Testis (tissue), 3 donors: ENCODE data around the gene COPG2. TPM values are rescaled to one million over a fixed set of nuclear protein-coding genes. Genes with fewer than 3 reads are reported as not detected.
A peak's percentile ranks its signal among the peaks of the same experiment; 100 is the strongest.

ENCODE experiments used
- DNase-seq: peaks from one replicate; pipeline ENCODE4 v3.0.0-alpha.2; 2019
- H3K27ac ChIP-seq, 2 donors: fragments of 200-600 bp; sonication (generic); one replicate each; pipeline ENCODE4 v1.5.1; 2019
- H3K27me3 ChIP-seq: fragments of 200-600 bp; sonication (generic); one replicate; pipeline ENCODE4 v1.5.1; 2019
- H3K36me3 ChIP-seq: fragments of 200-600 bp; sonication (generic); one replicate; pipeline ENCODE4 v1.5.1; 2017; ENCODE audit warnings: low read depth; ENCODE audit errors: missing control alignments
- H3K4me1 ChIP-seq: fragments of 200-600 bp; sonication (generic); one replicate; pipeline ENCODE4 v1.5.1; 2019
- H3K4me3 ChIP-seq, 2 donors: fragments of 200-600 bp; sonication (generic); one replicate each; pipeline ENCODE4 v1.5.1; 2017 to 2019
- H3K9me3 ChIP-seq: fragments of 200-600 bp; sonication (generic); one replicate; pipeline ENCODE4 v1.5.1; 2017
- CTCF ChIP-seq, 3 experiments: fragments of 450-650 bp in 2 of 3; fragments of 200-600 bp in 1 of 3; sonication (generic) in 1 of 3; IDR thresholded peaks; one replicate each; pipeline ENCODE4 v1.5.1; 2016 to 2019; ENCODE audit warnings: antibody characterized with exemption in 3 of 3, mild to moderate bottlenecking in 2 of 3, moderate library complexity in 1 of 3
- POLR2A ChIP-seq: fragments of 450-650 bp; IDR thresholded peaks from one replicate; pipeline ENCODE4 v1.6.1; 2017; ENCODE audit warnings: antibody characterized with exemption, mild to moderate bottlenecking, moderate library complexity
- WGBS, 2 donors: methylation state at CpG; one replicate each; pipeline ENCODE4 v1.1.5; 2018; 5-methylcytosine and 5-hydroxymethylcytosine counted together
- intact Hi-C: fragments of 100-400 bp; cut with DNase I; formaldehyde crosslinking; loops from one replicate; pipeline ENCODE4 v1.15.1; 2023; ENCODE audit warnings: low total_unique reads
- polyA plus RNA-seq: library from polyadenylated mRNA; stranded (reverse); fragments of 350-450 nt; fragmentation: Illumina TruSeq; extraction: RNeasy Lipid Tissue Mini Kit (QIAGEN cat#74804); gene quantifications from one replicate; pipeline ENCODE4 v1.2.3, GENCODE V29; 2014; ENCODE audit warnings: low read depth, low replicate concordance; ENCODE audit not compliant: insufficient read depth
- total RNA-seq, 2 donors: library from RNA; depleted of rRNA; stranded (reverse); fragments of >200 nt; gene quantifications; one replicate each; pipeline ENCODE4 v1.2.3, GENCODE V29; 2016

Gene COPG2
- total and polyA plus RNA-seq, 3 donors from 2014 or later: 41.8 to 51.0 (median 44.2) TPM

- intact Hi-C loops: no loop called here
- 46 to 58% methylated on average over 10 of the region's 10 CpGs for WGBS, 2 donors
- Histone ChIP-seq H3K27me3 (no peaks in the 10 kb centered on the region), H3K36me3 (no peaks in the 10 kb centered on the region), H3K4me3 (no peak overlapping the region), H3K27ac (no peak overlapping the region), H3K4me1 (peaks cover 25% of the 10 kb centered on the region), H3K9me3 (no peaks in the 10 kb centered on the region)
- no peak for TF ChIP-seq POLR2A
- TF ChIP-seq CTCF (IDR thresholded peaks at IDR 0.05): no peak
- DNase-seq: no peak
These were observed 179.2 kb downstream of the COPG2 start for GRCh38 chr7:130489140-130489983.

- TF ChIP-seq CTCF (IDR thresholded peaks at IDR 0.05) (no peak), POLR2A (no peak)
- no peak overlapping the region for H3K27ac ChIP-seq
These were observed 180.0 kb downstream of the COPG2 start for GRCh38 chr7:130488392-130489139.

DNA sequence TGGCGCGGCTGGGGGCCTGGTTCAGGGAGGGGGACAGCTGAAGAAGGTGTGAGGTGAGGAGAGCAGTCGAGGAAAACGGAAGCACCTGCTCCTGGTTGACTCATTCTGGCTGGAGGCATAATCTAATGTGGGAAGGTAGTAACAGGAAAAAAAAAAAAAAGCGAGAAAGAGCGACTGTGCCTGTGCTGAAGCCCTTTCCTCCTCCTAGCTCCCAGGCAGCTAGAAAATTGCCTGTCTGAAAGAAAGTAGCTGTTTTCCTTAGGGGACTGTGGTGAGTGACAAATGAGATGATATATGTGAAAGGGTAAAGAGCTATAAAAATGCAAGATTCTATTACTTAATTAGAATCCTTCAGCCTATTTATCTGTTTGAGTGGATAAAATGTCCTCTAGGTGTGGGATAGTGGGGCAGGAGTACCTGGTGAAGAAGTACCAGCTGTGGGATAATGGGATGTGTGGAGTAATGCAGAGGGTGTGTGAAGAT lies 181.6 kb downstream of the COPG2 start:
- Histone ChIP-seq H3K27me3 (no peaks in the 10 kb centered on the region), H3K4me1 (peaks cover 17% of the 10 kb centered on the region), H3K4me3 (peak overlapping the region; percentile 47 to 69), H3K9me3 (no peaks in the 10 kb centered on the region), H3K36me3 (no peaks in the 10 kb centered on the region), H3K27ac (no peak overlapping the region)
- TF ChIP-seq POLR2A (no peak), CTCF (IDR thresholded peaks at IDR 0.05) (no peak)
- intact Hi-C loops: no loop called here
- WGBS, 2 donors: 44 to 53% methylated on average over 6 of the region's 6 CpGs
- DNase-seq: no peak

More at GRCh38 chr7:130488392-130489139, 180.0 kb downstream of the COPG2 start:
- H3K4me3 ChIP-seq: no peak overlapping the region
- no peaks in the 10 kb centered on the region for H3K27me3 ChIP-seq
- no peaks in the 10 kb centered on the region for H3K36me3 ChIP-seq
- no peak for DNase-seq
- intact Hi-C loops: no loop called here
- H3K4me1 ChIP-seq: peaks cover 17% of the 10 kb centered on the region
- 53 to 63% methylated on average over 7 of the region's 7 CpGs for WGBS, 2 donors
- H3K9me3 ChIP-seq: no peaks in the 10 kb centered on the region

- 34 to 40% methylated on average over 30 to 67 of the region's 67 CpGs for WGBS, 2 donors
- intact Hi-C loops: no loop called here
- H3K27ac ChIP-seq: no peak overlapping the region
These were observed 182.2 kb downstream of the COPG2 start for GRCh38 chr7:130486114-130486953.

More at GRCh38 chr7:130486114-130486953, 182.2 kb downstream of the COPG2 start:
- no peaks in the 10 kb centered on the region for H3K9me3 ChIP-seq
- peak; percentile 89 for DNase-seq
- no peaks in the 10 kb centered on the region for H3K27me3 ChIP-seq
- H3K4me1 ChIP-seq: peaks cover 17% of the 10 kb centered on the region
- no peaks in the 10 kb centered on the region for H3K36me3 ChIP-seq
- peak; percentile 66 to 72 (median 69) for TF ChIP-seq CTCF (IDR thresholded peaks at IDR 0.05)
- no peak for TF ChIP-seq POLR2A
- H3K4me3 ChIP-seq: peak overlapping the region; percentile 47 to 69
